DMS79 (cell line): Measurements from ENCODE around the gene TBX6.
"Not testable (repeated sequence)": the region's sequence is repeated elsewhere in the genome, so short reads cannot be mapped to it uniquely, and the experiment has no call there.

Experiments
- DNase-seq: peaks from one replicate; lab custom pipeline; 2025; lab: John Stamatoyannopoulos, UW

Gene TBX6, protein sequence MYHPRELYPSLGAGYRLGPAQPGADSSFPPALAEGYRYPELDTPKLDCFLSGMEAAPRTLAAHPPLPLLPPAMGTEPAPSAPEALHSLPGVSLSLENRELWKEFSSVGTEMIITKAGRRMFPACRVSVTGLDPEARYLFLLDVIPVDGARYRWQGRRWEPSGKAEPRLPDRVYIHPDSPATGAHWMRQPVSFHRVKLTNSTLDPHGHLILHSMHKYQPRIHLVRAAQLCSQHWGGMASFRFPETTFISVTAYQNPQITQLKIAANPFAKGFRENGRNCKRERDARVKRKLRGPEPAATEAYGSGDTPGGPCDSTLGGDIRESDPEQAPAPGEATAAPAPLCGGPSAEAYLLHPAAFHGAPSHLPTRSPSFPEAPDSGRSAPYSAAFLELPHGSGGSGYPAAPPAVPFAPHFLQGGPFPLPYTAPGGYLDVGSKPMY

DNA sequence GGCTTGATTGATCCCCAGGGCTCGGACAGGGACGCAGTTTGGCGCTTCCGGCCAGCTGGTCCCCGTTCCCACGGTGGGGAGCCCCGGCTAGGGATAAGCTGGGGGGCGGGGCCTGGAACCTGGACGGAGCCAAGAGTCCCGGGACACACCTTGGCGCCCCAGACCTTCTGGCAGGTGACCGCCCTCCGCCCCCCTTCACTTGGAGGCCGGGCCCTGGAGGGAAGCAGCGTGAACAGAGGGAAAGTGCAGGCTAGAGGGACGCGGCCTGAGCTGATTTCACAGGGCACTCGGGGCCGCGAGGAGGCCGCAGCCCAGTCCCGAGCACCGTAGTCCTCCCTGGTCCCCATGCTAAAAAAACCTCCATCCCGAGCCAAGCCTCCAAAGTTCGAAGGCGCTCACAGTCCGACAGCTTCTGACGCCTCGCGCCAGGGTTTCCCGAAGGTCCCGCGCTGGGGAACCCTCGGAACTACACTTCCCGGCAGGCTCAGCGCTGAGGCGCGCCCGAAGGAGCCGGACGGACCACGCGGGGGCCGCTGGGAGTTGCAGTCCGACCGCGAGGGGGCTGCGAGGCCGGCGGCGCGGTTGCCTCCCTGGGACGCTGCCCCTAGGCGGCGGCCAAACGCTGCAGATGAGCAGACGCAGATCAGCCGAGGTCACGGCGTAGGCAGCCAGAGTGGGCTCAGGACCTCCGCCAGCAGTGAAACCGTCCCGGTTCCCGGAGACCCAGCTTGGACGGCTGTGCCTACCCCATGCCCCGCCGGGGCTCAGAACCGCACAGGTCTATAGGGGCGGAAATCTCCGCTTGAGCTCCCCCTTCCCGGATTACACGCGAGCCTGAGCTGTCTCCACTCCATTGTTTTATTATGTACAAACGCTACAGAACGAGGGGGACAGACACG, at the start of gene TBX6:
Gene TBX6, minus strand, starts transcription at position 451 of the 899 bp plus-strand sequence. CDS start 731 bp downstream, outside the sequence.
- peak; percentile 67 for DNase-seq

DNA sequence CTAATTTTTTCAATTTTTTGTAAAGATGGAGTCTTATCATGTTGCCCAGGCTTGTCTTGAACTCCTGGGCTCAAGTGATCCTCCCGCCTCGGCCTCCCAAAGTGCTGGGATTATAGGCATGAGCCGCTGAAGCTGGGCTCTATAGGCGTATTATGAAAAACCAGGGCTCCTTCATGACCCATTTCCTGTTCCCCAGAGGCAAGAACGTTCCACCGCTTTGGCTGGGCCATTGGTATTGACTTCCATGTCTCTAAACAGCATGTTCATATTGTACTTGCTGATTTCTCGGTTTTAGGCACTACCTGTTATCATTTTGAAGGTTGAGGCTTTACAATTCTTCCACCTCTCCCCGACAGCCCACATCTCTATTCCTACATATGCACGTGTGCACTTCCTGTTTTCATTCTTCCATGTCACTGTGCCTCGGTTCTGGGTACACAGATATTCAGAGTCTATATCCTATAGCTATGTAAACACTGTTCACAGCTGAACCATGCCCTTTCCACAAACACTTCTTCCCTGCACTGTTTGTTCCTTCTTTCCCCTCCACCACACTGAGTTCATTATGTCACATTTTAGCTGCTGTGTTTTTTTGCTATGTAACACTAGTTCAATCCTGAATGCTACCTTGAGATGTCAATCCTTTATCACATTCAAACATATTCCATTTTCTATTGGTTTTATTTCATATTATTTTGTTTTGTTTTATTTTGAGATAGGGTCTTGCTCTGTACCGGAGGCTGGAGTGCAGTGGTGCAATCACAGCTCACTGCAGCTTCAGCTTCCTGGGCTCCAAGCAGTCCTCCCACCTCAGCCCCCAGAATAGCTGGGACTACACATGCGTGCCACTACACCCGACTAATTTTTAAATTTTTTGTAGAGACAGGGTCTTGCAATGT, 48.1 kb upstream of the TBX6 start:
- no peak for DNase-seq

DNA sequence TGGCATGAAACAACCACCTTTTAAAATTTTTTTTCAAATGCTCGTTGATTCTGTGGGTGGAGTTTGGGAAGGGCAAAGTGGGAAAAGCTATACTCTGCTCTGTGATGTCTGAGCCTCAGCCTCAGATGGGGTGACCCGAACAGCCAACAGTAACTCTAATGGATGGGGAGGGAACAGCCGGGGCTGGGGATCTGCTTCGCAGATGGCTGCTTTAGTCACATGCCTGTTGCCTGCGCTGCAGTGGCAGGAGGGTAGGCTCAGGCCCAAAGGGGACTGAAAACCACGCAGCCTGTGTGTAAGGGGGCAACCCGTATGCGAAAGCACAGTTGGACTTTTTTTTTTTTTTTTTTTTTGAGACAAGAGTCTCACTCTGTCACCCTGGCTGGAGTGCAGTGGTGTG, 46.2 kb upstream of the TBX6 start:
- no peak for DNase-seq

DNA sequence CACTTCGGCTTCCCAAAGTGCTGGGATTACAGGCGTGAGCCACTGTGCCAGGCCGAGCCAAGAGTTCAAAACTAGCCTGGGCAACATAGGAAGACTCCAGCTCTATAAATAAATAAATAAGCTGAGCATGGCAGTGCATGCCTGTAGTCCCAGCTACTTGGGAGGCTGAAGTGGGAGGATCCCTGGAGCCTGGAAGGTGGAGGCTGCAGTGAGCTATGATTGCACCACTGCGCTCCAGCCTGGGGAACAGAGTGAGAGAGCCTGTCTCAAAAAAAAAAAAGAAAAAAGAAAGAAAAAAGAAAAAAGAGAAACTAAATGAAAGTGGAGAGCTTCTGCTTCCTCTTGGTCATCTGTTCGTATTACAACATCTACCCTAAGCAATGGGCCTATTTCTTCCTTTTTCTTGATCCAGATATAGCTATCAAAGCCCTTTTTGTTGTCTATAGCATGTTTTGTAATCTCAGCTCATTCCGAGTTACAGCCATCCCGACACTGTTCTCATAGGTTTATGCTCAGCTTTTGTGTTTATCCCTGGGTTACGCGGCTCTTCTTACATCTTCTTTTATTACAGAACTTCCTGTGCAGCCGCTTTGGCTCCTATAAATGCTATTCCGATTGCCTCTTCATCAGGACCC, 45.4 kb upstream of the TBX6 start:
- DNase-seq = no peak

DNA sequence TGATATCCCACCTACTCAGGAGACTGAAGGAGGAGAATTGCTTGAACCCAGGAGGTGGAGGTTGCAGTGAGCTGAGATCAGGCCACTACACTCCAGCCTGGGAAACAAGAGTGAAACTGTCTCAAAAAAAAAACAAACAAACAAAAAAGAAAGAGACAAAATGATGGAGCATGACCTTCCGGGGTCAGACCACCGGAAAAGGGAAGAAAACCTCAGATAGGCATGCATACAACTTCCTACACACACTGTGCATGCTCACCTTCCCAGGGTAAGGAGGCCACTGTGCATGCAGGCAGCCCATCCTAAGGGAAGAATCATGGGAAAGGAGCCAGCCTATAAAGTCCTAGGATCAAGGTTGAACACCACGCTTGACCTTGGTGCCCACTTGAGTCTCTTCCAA, 40.9 kb upstream of the TBX6 start:
- DNase-seq = no peak

DNA sequence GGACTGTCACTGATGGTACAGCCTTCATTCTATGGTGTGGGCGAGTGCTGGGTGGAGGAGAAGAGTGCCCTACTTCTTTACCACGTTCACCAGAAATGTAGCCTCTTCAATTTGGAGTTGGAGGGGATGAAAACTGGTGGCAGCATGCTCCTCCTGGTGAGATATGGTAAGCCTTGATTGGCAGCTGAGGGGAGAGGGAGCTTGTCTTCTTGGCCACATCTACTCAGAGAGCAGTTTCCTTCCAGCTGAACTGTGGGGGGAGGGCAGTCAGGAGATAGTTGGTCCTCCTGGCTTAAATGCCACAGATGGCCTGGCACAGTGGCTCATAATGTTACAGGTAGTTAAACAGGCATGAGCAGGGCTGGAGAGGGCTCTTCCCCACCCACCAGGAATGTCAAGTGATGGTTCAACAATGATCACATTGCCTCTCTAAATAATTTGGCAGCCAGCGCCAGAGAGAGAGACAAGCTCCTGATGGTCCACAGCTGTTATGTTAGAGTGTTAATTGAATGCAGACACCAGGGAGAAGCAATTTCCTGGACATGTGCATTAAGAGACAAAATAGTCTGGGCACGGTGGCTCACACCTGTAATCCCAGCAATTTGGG, 40.2 kb upstream of the TBX6 start:
- DNase-seq = peak; percentile 83

DNA sequence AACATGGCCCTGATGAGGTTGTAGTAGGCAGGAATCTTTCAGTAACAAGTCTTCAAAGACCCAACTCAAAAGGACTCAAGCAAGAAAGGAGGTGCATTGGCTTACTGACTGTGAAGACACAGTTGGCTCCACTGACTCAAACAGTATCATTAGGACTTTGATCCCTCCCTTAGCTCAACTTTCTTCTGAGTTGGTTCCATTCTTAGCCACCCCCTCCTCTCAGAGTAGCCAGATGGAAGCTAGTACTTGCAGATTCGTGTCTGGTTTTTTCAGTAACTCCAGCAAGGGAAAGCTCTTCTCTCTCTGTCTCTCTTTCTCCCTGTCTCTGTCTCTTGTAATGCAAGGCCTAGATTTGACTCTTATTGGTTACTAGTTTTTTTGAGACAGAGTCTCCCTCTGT, 36.3 kb upstream of the TBX6 start:
- DNase-seq = no peak

DNA sequence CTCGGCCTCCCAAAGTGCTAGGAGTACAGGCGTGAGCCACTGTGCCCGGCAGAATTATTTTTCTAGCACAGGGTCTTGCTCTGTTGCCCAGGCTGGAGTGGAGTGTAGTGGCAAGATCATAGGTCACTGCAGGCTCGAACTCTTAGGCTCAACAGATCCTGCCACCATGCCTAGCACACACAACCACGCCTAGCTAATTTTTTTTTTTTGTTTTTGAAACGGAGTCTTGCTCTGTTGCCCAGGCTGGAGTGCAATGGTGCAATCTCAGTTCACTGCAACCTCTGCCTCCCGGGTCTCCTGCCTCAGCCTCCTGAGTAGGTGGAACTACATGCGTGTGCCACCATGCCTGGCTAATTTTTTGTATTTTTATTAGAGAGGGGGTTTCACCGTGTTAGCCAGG, 34.0 kb upstream of the TBX6 start:
- not testable (repeated sequence) for DNase-seq

DNA sequence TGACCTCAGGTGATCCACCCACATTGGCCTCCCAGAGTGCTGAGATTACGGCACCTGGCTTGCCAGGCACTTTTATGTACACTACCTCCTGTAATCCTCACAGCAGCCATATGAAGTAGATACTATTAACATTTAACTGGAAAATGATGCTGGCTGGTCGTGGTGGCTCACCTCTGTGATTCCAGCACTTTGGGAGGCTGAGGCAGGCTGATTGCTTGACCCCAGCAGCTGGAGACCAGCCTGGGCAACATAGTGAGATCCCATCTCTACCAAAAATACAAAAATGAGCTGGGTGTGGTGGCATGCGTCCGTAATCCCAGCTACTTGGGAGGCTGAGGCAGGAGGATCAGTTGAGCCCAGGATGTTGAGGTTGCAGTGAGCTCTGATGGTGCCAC, 33.3 kb upstream of the TBX6 start:
- DNase-seq = no peak

DNA sequence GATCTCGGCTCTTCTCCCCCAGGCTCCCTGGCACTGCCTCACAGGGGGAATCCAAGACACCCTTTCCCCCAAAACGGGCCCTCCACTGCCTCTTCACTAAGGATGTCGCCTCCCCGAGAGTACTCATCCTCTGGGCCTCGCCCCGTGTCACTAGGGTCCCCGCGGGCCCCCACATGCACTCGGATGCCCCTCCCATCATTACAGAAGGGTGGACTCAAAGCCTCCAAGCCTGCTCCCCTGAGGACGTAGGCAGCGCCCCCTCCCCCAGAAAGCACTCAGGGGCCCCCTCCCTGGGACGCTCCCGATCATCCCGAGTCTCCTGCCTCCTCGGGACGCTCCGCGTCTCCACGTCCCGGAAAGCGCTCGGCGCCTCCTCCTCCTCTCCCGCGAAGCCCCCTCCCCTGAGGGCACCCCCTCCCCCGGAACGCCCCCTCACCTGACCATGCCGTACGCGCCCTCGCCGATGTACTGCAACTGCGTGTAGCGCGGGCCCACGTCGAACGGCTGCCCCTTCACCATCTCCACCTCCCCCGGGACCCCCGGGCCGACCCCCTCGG, 31.0 kb upstream of the TBX6 start:
- no peak for DNase-seq

DNA sequence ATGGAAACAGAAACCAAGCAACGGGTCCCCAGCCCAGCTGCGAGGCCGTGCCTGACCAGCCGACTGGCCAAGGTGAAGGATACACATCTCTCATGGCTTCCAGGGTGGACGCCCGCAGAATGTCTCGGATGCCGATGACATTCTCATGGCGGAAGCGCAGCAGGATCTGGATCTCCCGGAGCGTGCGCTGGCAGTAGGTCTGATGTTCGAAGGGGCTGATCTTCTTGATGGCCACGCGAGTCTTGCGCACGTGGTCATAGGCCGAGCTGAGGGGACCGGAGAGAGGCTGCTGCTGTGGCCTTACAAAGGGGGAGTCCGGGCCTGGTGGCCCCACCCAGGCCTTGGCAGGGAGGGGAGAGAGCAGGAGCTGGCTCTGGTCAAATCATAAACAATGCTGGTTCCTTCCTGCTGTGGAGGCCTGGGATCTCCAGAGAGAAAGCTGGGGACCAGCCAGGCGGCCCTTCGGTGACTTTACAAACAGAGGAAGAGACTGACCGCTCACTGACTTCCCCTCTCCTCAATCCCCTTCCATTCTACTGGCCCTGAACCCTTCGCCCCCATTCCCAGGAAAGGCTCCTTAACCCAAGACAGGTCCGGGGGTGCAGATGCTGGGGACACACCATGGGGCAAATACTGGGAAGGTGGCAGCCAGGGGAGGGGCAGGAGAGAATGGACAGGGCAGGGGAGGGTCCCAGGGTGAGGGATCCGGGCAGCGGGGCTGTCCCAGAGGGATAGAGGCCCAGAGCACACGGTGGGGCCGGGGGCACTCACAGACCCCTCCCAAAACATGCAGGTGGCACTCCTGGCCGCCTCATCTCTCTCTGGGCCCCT, 30.2 kb upstream of the TBX6 start:
- no peak for DNase-seq

DNA sequence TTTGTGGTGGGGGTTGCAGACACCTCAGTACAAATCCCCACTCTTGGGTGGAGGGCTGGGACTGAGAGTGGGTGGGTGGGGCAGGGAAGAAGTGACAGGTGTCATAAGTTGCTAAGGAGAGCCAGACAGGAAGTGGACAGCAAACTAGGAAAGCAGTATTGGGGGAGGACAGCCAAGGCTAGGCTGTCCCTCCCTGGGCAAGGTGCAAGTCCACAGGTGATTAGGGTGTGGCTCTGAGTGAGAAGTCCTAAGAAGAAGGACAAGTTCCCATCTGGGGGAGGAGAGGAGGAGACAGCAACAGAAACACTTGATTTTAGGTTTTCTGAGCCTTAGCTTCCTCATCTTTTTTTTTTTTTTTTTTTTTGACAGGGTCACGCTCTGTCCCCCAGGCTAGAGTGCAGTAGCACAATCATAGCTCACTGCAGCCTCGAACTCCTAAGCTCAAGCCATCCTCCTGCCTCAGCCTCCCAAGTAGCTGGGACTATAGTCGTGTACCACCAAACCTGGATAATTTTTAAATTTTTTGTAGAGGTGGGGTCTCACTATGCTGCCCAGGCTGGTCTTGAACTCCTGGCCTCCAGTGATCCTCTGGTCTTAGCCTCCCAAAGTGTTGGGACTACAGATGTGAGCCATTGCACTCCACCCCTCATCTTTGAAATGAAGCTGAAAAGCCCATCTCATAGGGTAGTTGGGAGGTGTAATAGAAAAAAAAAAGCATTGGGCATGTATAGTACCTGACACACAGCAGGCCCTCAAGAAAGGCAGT, 28.8 kb upstream of the TBX6 start:
- DNase-seq = no peak

DNA sequence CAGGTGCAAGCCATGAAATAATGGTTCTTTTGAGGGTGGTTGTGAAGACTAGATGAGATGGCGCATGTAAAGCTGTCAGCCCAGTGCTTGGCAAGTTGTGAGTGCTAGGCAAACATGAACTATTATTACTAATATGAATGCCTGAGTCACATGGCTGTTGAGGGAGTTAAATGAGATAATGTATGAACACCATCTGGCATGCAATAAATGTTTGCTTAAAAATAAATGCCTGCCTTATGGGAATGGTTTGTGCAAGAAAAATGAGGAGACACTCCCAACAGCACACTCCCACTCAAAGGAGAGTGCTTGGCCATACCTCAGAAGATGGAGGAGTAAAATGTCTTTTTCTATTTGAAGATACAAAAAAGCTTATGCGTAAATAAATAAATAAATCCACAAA, 27.7 kb upstream of the TBX6 start:
- no peak for DNase-seq

DNA sequence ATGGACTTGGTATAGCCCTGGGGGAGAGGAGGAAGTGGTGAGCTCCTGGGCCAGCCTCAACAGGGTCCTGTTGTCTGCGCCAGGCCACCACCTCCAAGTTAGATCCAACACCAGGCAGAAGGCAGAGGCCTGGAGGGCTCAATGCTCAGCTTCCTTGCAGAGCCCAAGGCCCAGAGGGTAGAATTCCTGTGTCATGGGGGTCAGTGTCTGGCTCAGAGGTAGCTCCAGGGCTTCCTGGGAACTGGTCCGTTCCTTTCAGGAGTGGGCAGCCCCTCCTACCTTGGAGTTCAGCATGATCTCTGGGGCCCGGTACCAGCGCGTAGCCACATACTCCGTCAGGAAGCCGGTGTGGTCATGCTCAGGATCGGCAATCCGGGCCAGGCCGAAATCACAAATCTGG, 26.0 kb upstream of the TBX6 start:
- DNase-seq = no peak

DNA sequence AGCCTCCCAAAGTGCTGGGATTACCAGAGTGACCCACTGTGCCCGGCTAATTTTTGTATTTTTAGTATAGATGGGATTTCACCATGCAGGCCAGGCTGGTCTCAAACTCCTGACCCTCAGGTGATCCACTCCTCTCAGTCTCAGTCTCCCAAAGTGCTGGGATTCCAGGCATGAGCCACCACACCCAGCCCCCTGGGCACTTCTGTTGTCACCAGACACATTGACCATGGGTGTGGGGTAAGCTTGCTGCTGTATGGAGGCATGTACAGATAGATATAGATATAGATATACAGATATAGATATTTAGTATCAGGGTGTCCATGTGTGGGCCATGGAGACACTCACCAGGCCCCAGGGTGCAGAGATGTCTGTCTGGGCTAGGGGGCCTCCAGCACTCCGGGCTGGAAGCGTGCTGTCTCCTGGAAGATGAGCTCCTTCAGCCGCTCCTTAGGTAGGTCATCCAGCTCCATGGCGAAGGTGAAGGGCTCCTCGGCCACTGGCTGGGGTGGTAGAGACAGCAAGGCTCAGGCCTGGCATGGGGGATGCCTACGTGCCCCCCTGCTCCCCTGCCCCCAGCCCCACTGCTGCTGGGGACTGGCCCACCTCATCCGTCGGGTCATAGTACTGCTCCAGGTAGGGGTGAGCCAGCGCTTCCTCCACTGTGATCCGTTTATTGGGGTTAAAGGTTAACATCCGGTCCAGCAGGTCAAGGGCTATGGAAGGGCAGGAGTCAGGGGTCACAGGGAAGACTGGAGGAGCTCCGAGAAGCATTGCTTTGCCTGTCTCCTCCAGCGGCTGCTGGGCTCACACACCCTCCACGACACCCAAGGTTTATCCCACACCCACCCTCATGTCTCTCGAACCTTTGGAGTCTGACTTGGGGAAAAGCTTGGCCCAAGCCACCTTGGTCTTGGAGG, 24.8 kb upstream of the TBX6 start:
- DNase-seq = no peak

DNA sequence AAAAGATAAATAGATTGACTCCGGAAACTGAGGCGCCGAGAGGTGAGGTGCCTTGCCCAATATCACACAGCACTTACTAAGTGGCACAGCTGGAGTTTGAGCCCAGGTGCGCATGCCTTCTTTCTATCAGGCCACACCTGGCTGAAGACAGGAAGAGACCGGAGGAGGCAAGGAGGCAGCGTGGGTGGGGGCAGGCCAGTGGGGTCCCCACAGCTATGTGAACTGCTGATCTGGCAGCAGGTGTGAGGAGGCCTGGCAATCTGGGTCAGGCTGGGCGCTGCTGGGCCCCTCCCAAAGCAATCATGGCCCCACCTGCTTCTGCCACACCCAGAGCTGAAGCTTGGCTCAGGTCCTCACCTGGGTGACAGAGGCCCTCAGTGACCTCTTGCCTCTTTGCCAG, 23.5 kb upstream of the TBX6 start:
- no peak for DNase-seq

DNA sequence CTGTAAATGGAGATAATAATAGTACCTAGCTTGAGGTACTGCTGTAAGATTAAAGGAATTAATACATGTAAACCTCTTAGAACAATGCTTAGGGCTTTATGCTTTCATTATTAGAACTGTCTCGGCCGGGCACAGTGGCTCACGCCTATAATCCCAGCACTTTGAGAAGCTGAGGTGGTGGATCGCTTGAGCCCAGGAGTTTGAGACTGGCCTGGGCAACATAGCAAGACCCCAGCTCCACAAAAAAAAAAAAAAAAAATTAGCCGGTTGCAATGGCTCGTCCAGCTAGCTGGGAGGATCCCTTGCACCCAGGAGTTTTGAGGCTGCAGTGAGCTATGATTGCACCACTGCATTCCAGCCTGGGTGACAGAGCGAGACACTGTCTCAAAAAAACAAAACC, 23.1 kb upstream of the TBX6 start:
- not testable (repeated sequence) for DNase-seq

DNA sequence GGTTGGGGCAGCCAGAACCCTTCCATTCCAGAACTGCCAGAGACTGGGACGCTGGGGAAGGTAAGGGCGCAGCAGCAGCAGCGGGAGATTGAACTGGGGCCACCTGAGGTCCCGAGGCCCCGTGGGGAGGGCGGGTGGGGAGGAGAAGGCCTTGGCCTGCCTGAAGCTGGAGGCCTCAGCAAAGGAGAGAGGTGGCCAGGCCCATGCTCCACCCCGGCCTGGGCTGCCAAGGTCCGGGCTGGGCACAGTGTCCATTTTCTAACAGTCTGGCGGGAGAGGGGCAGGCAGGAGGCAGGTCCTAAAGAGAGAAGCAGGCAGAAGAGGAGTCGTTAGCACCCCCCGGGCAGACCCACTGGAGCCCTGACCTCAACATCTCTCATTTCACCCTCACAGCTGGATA, 22.7 kb upstream of the TBX6 start:
- DNase-seq = no peak
